Heart left ventricle (tissue), 16 donors: ENCODE results near the gene CLN6. TPM values are rescaled to one million over a fixed set of nuclear protein-coding genes. Genes with fewer than 3 reads are reported as not detected.

Source experiments
- ATAC-seq, 4 donors: fragments of 200-7000 bp; cut with Tn5 transposase; one replicate each; pipeline ENCODE4 v1.9.1; 2020 to 2022; ENCODE audit warnings: moderate library complexity in 4 of 4, mild to moderate bottlenecking in 3 of 4, moderate number of reproducible peaks in 1 of 4
- DNase-seq, 5 donors: peaks; one replicate each; pipeline ENCODE4 v3.0.0-alpha.2; 2020
- H3K27ac ChIP-seq, 12 donors: fragments of 200-600 bp; sonication (generic) in 4 of 12; one replicate each; pipeline versions ENCODE4 v1.5.0 to v1.8.0; 2016 to 2022; ENCODE audit warnings: mild to moderate bottlenecking in 2 of 12
- H3K27me3 ChIP-seq, 9 donors: fragments of 200-600 bp; sonication (generic) in 2 of 9; one replicate each; pipeline versions ENCODE4 v1.5.1 to v1.8.0; 2016 to 2022; ENCODE audit warnings: mild to moderate bottlenecking in 3 of 9
- H3K36me3 ChIP-seq, 9 donors: fragments of 200-600 bp; sonication (generic) in 2 of 9; one replicate each; pipeline versions ENCODE4 v1.5.0 to v1.8.0; 2018 to 2022; ENCODE audit warnings: mild to moderate bottlenecking in 2 of 9
- H3K4me1 ChIP-seq, 12 donors: fragments of 200-600 bp; sonication (generic) in 4 of 12; one replicate each; pipeline versions ENCODE4 v1.5.0 to v1.8.0; 2016 to 2022; ENCODE audit warnings: mild to moderate bottlenecking in 3 of 12
- H3K4me3 ChIP-seq, 12 donors: fragments of 200-600 bp; sonication (generic) in 4 of 12; one replicate each; pipeline versions ENCODE4 v1.5.0 to v1.8.0; 2017 to 2022; ENCODE audit warnings: mild to moderate bottlenecking in 9 of 12, moderate library complexity in 4 of 12
- H3K9me3 ChIP-seq, 12 donors: fragments of 200-600 bp; sonication (generic) in 4 of 12; one replicate each; pipeline versions ENCODE4 v1.5.0 to v1.8.0; 2016 to 2022; ENCODE audit warnings: mild to moderate bottlenecking in 1 of 12
- POLR2A ChIP-seq, 2 donors: fragments of 450-650 bp; IDR thresholded peaks; one replicate each; pipeline ENCODE4 v1.6.1; 2017; ENCODE audit warnings: antibody characterized with exemption in 2 of 2, mild to moderate bottlenecking in 2 of 2, moderate library complexity in 2 of 2
- WGBS, 4 donors: extraction: QIAGEN DNeasy Blood & Tissue Kit in 2 of 4; methylation state at CpG; one replicate each; pipeline versions ENCODE4 v1.1.5 to v1.1.7; 2013 to 2018; 5-methylcytosine and 5-hydroxymethylcytosine counted together
- intact Hi-C, 10 donors: fragments of 100-400 bp; cut with DNase I; formaldehyde crosslinking; loops; one replicate each; pipeline versions ENCODE4 v1.11.1 to v1.14.2; 2022
- polyA plus RNA-seq, 2 donors: library from polyadenylated mRNA; stranded (reverse); fragments of 200-250 nt; gene quantifications; one replicate each; pipeline ENCODE4 v1.2.3, GENCODE V29; 2013
- total RNA-seq, 9 donors: library from RNA; depleted of rRNA in 2 of 9; stranded (reverse); fragments of >200 nt in 2 of 9; fragmentation: NEBNext Ultra II Directional in 3 of 9; extraction: Animal tissue kit (Norgen Biotek cat#: 25700) in 3 of 9; gene quantifications; one replicate each; pipeline versions ENCODE4 v1.1.0 to v1.2.4, GENCODE V29; 2016 to 2023
- TF ChIP-seq, protein P1 (sequence below), 12 donors: fragments of 200-600 bp; sonication (generic) in 4 of 12; IDR thresholded peaks; one replicate each; pipeline versions ENCODE4 v1.5.0 to v1.8.0; 2018 to 2022; ENCODE audit warnings: antibody characterized with exemption in 12 of 12, mild to moderate bottlenecking in 5 of 12
- donor health status: ischemic (EF 13 %, LVEDD 7.1; RV severe dilation, severe dysfunction).
- donor health status: healthy with polysubstance abuse.
- donor health status: DM: no; HTN: yes; CAD: no.
- donor health status: DM: no; HTN: no; CAD: no.
- donor health status: ischemic (EF 25% LVEDD 6.9; RV normal size, moderate dysfunction).
- donor health status: ischemic (EF 25% LVEDD 5.7; RV mildly dilated, moderate dysfunction).
- donor health status: healthy.
- donor health status: DM: yes; HTN: yes; CAD: no.
- donor health status: ischemic (EF 35%, LVEDD 5.7; RV mildly dilated, moderate dysfunction).
- donor health status: nonischemic (EF 11% LVEDD 7.7; RV severe dilation, severe dysfunction).
- donor health status: DM: yes; HTN: yes; CAD: no.
- donor health status: PGD.
- donor health status: ischemic (EF 29% LVEDD 5.4; RV normal size, mild dysfunction).
- donor health status: nonischemic (EF 23%, LVEDD 6.1; RV moderate dilation, normal function).

Gene CLN6
- total and polyA plus RNA-seq, 11 donors: 5.6 to 24.1 (median 8.9) TPM

GRCh38 chr15:68277603-68278344 lies 48.2 kb upstream of the CLN6 start, which contains the start of gene FEM1B:
Gene FEM1B (plus strand): TSS chr15:68277745. CDS start chr15:68278418, 673 bp downstream.
- peak within 1 kb of the TSS; percentile 62 to 98 (median 82) for H3K4me3 ChIP-seq
- DNase-seq (peak; percentile 92 to 95 (median 93)), ATAC-seq (peak; percentile 90 to 95 (median 94))
- H3K36me3 ChIP-seq: no peaks in the 10 kb centered on the region
- peak in 1 of 2 donors; percentile 19 for TF ChIP-seq POLR2A (IDR thresholded peaks at IDR 0.05)
- TF ChIP-seq, protein P1, sequence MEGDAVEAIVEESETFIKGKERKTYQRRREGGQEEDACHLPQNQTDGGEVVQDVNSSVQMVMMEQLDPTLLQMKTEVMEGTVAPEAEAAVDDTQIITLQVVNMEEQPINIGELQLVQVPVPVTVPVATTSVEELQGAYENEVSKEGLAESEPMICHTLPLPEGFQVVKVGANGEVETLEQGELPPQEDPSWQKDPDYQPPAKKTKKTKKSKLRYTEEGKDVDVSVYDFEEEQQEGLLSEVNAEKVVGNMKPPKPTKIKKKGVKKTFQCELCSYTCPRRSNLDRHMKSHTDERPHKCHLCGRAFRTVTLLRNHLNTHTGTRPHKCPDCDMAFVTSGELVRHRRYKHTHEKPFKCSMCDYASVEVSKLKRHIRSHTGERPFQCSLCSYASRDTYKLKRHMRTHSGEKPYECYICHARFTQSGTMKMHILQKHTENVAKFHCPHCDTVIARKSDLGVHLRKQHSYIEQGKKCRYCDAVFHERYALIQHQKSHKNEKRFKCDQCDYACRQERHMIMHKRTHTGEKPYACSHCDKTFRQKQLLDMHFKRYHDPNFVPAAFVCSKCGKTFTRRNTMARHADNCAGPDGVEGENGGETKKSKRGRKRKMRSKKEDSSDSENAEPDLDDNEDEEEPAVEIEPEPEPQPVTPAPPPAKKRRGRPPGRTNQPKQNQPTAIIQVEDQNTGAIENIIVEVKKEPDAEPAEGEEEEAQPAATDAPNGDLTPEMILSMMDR (IDR thresholded peaks at IDR 0.05): peak in 2 of 12 donors; percentile 12 to 13
- no peaks in the 10 kb centered on the region for H3K27me3 ChIP-seq
- H3K4me1 ChIP-seq: peaks cover 6 to 77% (median 53%) of the 10 kb centered on the region in 12 donors
- H3K9me3 ChIP-seq: no peaks in the 10 kb centered on the region
- peak within 1 kb of the TSS; percentile 93 to 100 (median 98) for H3K27ac ChIP-seq
- WGBS, 4 donors: 0 to 4% (median 1%) methylated on average over 5 to 85 of the region's 85 CpGs
- intact Hi-C loops: loop anchor here in 1 of 10 donors (2.0 kb wide), 1 partner anchor 21 kb away; no protein-coding TSS in a partner anchor

- TF ChIP-seq, protein P1 (IDR thresholded peaks at IDR 0.05): no peak
- peak in 1 of 2 donors; percentile 34 for TF ChIP-seq POLR2A (IDR thresholded peaks at IDR 0.05)
- Histone ChIP-seq H3K9me3 (no peaks in the 10 kb centered on the region), H3K27me3 (no peaks in the 10 kb centered on the region), H3K4me1 (peaks cover 6 to 77% (median 48%) of the 10 kb centered on the region in 12 donors), H3K27ac (peak overlapping the region; percentile 93 to 100 (median 98)), H3K4me3 (peak overlapping the region; percentile 62 to 98 (median 82)), H3K36me3 (no peaks in the 10 kb centered on the region)
- ATAC-seq: peak; percentile 25 to 52 (median 40)
- 0 to 1% (median 1%) methylated on average over 21 to 25 of the region's 25 CpGs for WGBS, 4 donors
- intact Hi-C loops: loop anchor here in 1 of 10 donors (2.0 kb wide), 1 partner anchor 20 kb away; no protein-coding TSS in a partner anchor
- DNase-seq: peak in 4 of 5 donors; percentile 55 to 69 (median 58)
Observed at GRCh38 chr15:68277131-68277602, 47.6 kb upstream of the CLN6 start.

- WGBS, 4 donors: 22 to 32% (median 29%) methylated on average over 3 of the region's 3 CpGs
- no peaks in the 10 kb centered on the region for H3K36me3 ChIP-seq
- H3K27ac ChIP-seq: peak overlapping the region; percentile 93 to 100 (median 98)
- intact Hi-C loops: loop anchor here in 1 of 10 donors (2.0 kb wide), 1 partner anchor 20 kb away; no protein-coding TSS in a partner anchor
- H3K4me1 ChIP-seq: peaks cover 6 to 77% (median 47%) of the 10 kb centered on the region in 12 donors
- no peak for ATAC-seq
- H3K9me3 ChIP-seq: no peaks in the 10 kb centered on the region
- no peak for DNase-seq
- no peaks in the 10 kb centered on the region for H3K27me3 ChIP-seq
- no peak for TF ChIP-seq POLR2A (IDR thresholded peaks at IDR 0.05)
- TF ChIP-seq, protein P1 (IDR thresholded peaks at IDR 0.05): no peak
- H3K4me3 ChIP-seq: peak overlapping the region; percentile 62 to 98 (median 82)
Observed at GRCh38 chr15:68276668-68277067, 47.1 kb upstream of the CLN6 start.

DNA sequence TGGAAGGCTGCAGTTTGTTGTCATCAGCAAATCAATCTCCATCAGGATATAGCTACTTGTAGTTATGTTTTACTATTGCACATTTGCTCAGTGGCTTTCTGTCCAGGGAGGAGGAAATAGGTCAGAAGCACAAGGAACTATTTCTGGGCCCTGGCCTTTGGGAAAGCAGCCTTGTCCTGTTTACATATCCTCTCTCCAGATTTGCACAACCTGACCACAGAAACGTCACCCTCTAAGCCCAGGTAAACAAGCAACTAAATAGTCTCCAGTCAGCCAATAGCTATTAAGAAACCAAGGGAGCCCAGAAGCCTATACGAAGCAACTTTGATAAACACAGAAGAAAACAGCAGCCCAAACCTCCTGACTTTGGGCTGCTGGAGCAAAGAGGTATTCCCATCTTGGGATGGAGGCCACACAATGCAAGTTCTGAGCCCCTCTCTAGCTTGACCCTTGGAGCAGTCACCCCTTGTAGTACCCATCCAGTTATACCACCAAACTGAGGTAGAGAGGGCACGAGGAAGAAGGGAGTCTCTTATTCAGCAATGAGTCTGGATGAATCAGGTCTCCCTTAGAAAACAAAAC lies 45.7 kb upstream of the CLN6 start:
- 58 to 83% (median 74%) methylated on average over 3 of the region's 3 CpGs for WGBS, 4 donors
- intact Hi-C loops: no loop called here
- Histone ChIP-seq H3K4me3 (no peak overlapping the region), H3K36me3 (no peaks in the 10 kb centered on the region), H3K4me1 (peaks cover 0 to 69% (median 33%) of the 10 kb centered on the region in 12 donors), H3K9me3 (no peaks in the 10 kb centered on the region), H3K27me3 (no peaks in the 10 kb centered on the region), H3K27ac (peak overlapping the region in 9 of 12 donors; percentile 18 to 100 (median 98))
- no peak for DNase-seq
- ATAC-seq: no peak
- TF ChIP-seq POLR2A (IDR thresholded peaks at IDR 0.05): no peak
- TF ChIP-seq, protein P1 (IDR thresholded peaks at IDR 0.05): no peak
